Prostate gland (tissue), 2 donors: ENCODE results near the gene ARHGEF3. TPM values are rescaled to one million over a fixed set of nuclear protein-coding genes. Genes with fewer than 3 reads are reported as not detected.
A peak's percentile ranks its signal among the peaks of the same experiment; 100 is the strongest.
"Not testable (repeated sequence)": the region's sequence is repeated elsewhere in the genome, so short reads cannot be mapped to it uniquely, and the experiment has no call there.

Experiments
- DNase-seq: peaks from one replicate; pipeline ENCODE4 v3.0.0-alpha.2; 2019; ENCODE audit warnings: low spot score
- H3K27ac ChIP-seq, 2 donors: fragments of 200-600 bp; sonication (generic); 2 replicates each; pipeline ENCODE4 v1.5.1; 2017 to 2019
- H3K27me3 ChIP-seq: fragments of 200-600 bp; sonication (generic); replicated peaks from 2 replicates; pipeline ENCODE4 v1.5.1; 2019; ENCODE audit not compliant: insufficient read depth
- H3K36me3 ChIP-seq, 2 donors: fragments of 200-600 bp; sonication (generic); 1 replicate in 1 of 2; 2 replicates in 1 of 2; pipeline versions ENCODE4 v1.5.1 to v1.8.1; 2017 to 2019
- H3K4me1 ChIP-seq: fragments of 200-600 bp; sonication (generic); replicated peaks from 2 replicates; pipeline ENCODE4 v1.5.1; 2019
- H3K4me3 ChIP-seq, 2 donors: fragments of 200-600 bp; sonication (generic); 2 replicates each; pipeline ENCODE4 v1.5.1; 2017 to 2019
- H3K9me3 ChIP-seq: fragments of 200-600 bp; sonication (generic); 2 replicates; pipeline ENCODE4 v1.5.1; 2017
- POLR2A ChIP-seq: fragments of 450-650 bp; IDR thresholded peaks from one replicate; pipeline ENCODE4 v1.6.1; 2016; ENCODE audit warnings: antibody characterized with exemption, mild to moderate bottlenecking
- POLR2AphosphoS5 ChIP-seq: sonication (generic); formaldehyde crosslinking; IDR thresholded peaks from one replicate; pipeline ENCODE4 v1.6.1; 2017; ENCODE audit warnings: antibody characterized with exemption
- WGBS: methylation state at CpG from one replicate; pipeline ENCODE4 v1.1.5; 2018; 5-methylcytosine and 5-hydroxymethylcytosine counted together
- intact Hi-C: fragments of 100-400 bp; cut with DNase I; formaldehyde crosslinking; loops from one replicate; pipeline ENCODE4 v1.14.2; 2022
- total RNA-seq, 2 donors: library from RNA; depleted of rRNA; stranded (reverse); fragments of >200 nt; gene quantifications; one replicate each; pipeline ENCODE4 v1.1.0, GENCODE V29; 2016
- TF ChIP-seq, protein P1 (sequence below), 4 experiments: fragments of 200-600 bp in 2 of 4; fragments of 450-650 bp in 2 of 4; sonication (generic) in 2 of 4; IDR thresholded peaks; 1 replicate in 3 of 4; 2 replicates in 1 of 4; pipeline ENCODE4 v1.5.1; 2016 to 2019; ENCODE audit warnings: antibody characterized with exemption in 4 of 4, mild to moderate bottlenecking in 2 of 4, moderate library complexity in 2 of 4

The ARHGEF3 gene
- total RNA-seq, 2 donors from 2014 or later: 21.6 to 59.4 TPM

DNA sequence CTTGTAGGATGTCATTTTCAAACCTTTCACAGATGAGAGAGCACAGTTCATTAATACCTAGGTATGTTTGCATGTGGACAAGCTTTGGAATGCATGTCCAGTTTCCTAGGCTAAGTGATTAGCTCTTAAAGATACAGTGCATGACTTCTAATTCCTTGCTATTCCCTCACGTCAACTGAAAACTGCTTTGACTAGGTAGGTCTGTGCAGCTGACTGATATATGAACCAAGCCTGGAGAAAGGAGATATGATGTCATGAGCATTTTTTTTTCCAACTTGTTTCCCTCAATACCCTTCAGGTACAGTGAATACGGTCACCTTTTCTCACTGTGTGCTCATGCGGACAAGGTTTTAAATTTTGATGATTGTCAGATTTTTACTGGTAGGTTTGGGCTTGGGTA is 77.1 kb downstream of the ARHGEF3 start:
- TF ChIP-seq, protein P1, sequence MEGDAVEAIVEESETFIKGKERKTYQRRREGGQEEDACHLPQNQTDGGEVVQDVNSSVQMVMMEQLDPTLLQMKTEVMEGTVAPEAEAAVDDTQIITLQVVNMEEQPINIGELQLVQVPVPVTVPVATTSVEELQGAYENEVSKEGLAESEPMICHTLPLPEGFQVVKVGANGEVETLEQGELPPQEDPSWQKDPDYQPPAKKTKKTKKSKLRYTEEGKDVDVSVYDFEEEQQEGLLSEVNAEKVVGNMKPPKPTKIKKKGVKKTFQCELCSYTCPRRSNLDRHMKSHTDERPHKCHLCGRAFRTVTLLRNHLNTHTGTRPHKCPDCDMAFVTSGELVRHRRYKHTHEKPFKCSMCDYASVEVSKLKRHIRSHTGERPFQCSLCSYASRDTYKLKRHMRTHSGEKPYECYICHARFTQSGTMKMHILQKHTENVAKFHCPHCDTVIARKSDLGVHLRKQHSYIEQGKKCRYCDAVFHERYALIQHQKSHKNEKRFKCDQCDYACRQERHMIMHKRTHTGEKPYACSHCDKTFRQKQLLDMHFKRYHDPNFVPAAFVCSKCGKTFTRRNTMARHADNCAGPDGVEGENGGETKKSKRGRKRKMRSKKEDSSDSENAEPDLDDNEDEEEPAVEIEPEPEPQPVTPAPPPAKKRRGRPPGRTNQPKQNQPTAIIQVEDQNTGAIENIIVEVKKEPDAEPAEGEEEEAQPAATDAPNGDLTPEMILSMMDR (IDR thresholded peaks at IDR 0.05): no peak
- TF ChIP-seq POLR2A: no peak
- no peak for TF ChIP-seq POLR2AphosphoS5
- intact Hi-C loops: no loop called here
- no peak for DNase-seq
- H3K9me3 ChIP-seq: no peaks in the 10 kb centered on the region
- no peak overlapping the region for H3K27ac ChIP-seq
- peaks cover 0 to 7% of the 10 kb centered on the region in 2 donors for H3K36me3 ChIP-seq
- 96% methylated on average over 3 of the region's 3 CpGs for WGBS
- H3K27me3 ChIP-seq: no peaks in the 10 kb centered on the region
- no peaks in the 10 kb centered on the region for H3K4me1 ChIP-seq
- H3K4me3 ChIP-seq: no peak overlapping the region

DNA sequence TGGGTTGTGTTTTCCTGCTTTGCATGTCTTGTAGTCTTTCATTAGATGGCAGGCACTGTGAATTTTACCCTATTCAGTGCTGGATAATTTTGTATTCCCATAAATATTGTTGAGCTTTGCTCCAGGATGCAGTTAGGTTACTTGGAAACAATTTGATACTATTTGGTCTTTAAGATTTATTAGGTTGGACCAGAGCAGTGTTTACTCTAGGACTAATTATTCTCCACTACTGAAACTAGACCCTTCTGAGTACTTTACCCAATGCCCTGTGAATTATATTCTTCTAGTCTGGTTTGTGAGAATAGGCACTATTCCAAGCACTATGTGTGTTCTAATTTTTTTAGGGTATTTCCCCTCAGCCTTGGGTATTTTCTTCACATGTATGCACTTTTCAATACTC is 80.9 kb downstream of the ARHGEF3 start:
- no peaks in the 10 kb centered on the region for H3K9me3 ChIP-seq
- H3K27ac ChIP-seq: peak overlapping the region in 1 of 2 donors; percentile 3
- TF ChIP-seq POLR2A (no peak), POLR2AphosphoS5 (peak; percentile 32)
- TF ChIP-seq, protein P1 (IDR thresholded peaks at IDR 0.05): no peak
- H3K27me3 ChIP-seq: no peaks in the 10 kb centered on the region
- no peaks in the 10 kb centered on the region for H3K4me1 ChIP-seq
- no peak overlapping the region for H3K4me3 ChIP-seq
- DNase-seq: no peak
- H3K36me3 ChIP-seq: no peaks in the 10 kb centered on the region
- intact Hi-C loops: no loop called here

DNA sequence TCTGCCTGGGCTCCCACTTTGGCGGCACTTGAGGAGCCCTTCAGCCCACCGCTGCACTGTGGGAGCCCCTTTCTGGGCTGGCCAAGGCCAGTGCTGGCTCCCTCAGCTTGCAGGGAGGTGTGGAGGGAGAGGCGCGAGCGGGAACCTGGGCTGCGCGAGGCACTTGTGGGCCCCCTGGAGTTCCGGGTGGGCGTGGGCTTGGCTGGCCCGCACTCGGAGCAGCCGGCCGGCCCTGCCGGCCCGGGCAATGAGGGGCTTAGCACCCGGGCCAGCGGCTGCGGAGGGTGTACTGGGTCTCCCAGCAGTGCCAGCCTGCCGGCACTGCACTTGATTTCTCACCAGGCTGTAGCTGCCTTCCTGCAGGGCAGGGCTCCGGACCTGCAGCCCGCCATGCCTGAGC is 82.9 kb downstream of the ARHGEF3 start:
- DNase-seq, intact Hi-C loops, H3K36me3 ChIP-seq, H3K4me1 ChIP-seq, H3K27me3 ChIP-seq, H3K27ac ChIP-seq, H3K4me3 ChIP-seq, H3K9me3 ChIP-seq: not testable (repeated sequence)
- 99% methylated on average over 6 of the region's 21 CpGs for WGBS

DNA sequence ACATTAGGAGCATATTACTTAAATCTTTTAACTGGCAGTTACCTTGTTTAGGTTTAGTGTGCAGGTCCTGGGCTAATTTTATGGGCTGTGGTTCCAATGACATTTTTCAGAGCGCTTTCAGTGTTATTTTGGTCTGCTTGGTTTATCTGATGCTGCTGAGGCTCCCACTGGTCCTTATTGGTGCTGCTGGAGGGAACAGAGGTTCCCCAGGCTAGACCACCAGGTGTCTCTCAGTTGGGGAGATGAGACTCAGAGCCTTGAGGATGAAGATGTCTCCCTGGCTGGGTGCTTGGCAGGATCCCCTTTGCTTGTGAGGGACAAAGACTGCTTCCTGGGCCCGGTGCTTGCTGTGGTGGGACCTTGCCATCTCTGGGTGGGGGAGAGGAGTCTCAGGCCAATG is 90.4 kb downstream of the ARHGEF3 start:
- TF ChIP-seq POLR2A (no peak), POLR2AphosphoS5 (no peak)
- TF ChIP-seq, protein P1 (IDR thresholded peaks at IDR 0.05): no peak
- Histone ChIP-seq H3K4me1 (no peaks in the 10 kb centered on the region), H3K4me3 (no peak overlapping the region), H3K27ac (no peak overlapping the region), H3K27me3 (no peaks in the 10 kb centered on the region), H3K9me3 (no peaks in the 10 kb centered on the region), H3K36me3 (no peaks in the 10 kb centered on the region)
- intact Hi-C loops: no loop called here
- WGBS: 86% methylated on average over 2 of the region's 2 CpGs
- no peak for DNase-seq

DNA sequence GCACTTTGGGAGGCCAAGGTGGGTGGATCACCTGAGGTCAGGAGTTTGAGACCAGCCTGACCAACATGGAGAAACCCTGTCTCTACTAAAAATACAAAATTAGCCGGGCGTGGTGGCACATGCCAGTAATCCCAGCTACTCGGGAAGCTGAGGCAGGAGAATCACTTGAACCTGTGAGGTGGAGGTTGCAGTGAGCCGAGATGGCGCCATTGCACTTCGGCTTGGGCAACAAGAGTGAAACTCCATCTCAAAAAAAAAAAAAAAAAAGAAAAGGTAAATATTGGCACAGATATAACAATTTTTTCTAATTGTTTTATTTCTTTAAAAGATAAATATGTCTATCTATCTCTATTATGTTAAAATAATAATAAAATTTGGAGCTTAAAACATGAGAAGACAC is 94.3 kb downstream of the ARHGEF3 start:
- H3K4me1 ChIP-seq, H3K36me3 ChIP-seq, H3K27me3 ChIP-seq, DNase-seq, H3K9me3 ChIP-seq, H3K4me3 ChIP-seq, H3K27ac ChIP-seq: not testable (repeated sequence)
- intact Hi-C loops: loop anchor here (10.0 kb wide), 1 partner anchor 517 kb away; the partner anchor contains the start of gene APPL1
- 90% methylated on average over 6 of the region's 6 CpGs for WGBS

DNA sequence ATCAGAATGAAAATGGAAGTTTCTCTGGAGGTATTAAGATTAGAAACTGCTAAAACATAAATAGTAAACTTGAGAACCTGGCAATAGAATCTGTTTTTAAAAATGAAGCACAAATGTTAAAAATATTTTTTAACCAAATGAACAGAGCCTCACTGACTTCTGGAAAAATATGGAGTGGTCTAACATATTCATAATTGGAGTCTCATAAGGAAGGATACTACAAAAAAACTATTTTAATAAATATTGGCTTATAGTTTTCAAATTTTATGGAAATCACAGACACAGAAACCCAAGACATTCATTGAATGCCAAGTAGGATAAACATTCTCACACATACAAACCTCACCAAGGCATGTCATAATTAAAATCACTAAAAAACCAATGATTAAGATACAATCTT is 95.1 kb downstream of the ARHGEF3 start:
- no peak overlapping the region for H3K27ac ChIP-seq
- TF ChIP-seq, protein P1 (IDR thresholded peaks at IDR 0.05): no peak
- TF ChIP-seq POLR2A: no peak
- TF ChIP-seq POLR2AphosphoS5: no peak
- no peak overlapping the region for H3K4me3 ChIP-seq
- intact Hi-C loops: loop anchor here (10.0 kb wide), 1 partner anchor 518 kb away; the partner anchor contains the start of gene APPL1
- H3K27me3 ChIP-seq: no peaks in the 10 kb centered on the region
- no peaks in the 10 kb centered on the region for H3K9me3 ChIP-seq
- no peak for DNase-seq
- no peaks in the 10 kb centered on the region for H3K36me3 ChIP-seq
- H3K4me1 ChIP-seq: no peaks in the 10 kb centered on the region
